Skeletal muscle satellite cell (primary cell): ENCODE results near the gene SNRPA.

Source experiments
- H3K27me3 ChIP-seq: 2 replicates; pipeline ENCODE4 v1.7.0; 2013; ENCODE audit warnings: low read length; ENCODE audit not compliant: control insufficient read depth, insufficient read depth
- H3K36me3 ChIP-seq: 2 replicates; pipeline ENCODE4 v1.7.0; 2013; ENCODE audit warnings: mild to moderate bottlenecking, control low read depth, low read length; ENCODE audit not compliant: insufficient read depth
- H3K4me1 ChIP-seq: 2 replicates; pipeline ENCODE4 v1.7.0; 2013; ENCODE audit warnings: low read length; ENCODE audit not compliant: control insufficient read depth, insufficient read depth
- H3K4me2 ChIP-seq: 2 replicates; pipeline ENCODE4 v1.7.0; 2013; ENCODE audit warnings: mild to moderate bottlenecking, low read length
- H3K4me3 ChIP-seq: 2 replicates; pipeline ENCODE4 v1.7.0; 2013; ENCODE audit warnings: low read length
- H3K9ac ChIP-seq: 2 replicates; pipeline ENCODE4 v1.7.0; 2013; ENCODE audit warnings: mild to moderate bottlenecking, low read depth, low read length, moderate library complexity
- H3K9me3 ChIP-seq: replicated peaks from 2 replicates; pipeline ENCODE4 v1.7.0; 2013; ENCODE audit warnings: mild to moderate bottlenecking, control low read depth, low read length

The SNRPA gene

DNA sequence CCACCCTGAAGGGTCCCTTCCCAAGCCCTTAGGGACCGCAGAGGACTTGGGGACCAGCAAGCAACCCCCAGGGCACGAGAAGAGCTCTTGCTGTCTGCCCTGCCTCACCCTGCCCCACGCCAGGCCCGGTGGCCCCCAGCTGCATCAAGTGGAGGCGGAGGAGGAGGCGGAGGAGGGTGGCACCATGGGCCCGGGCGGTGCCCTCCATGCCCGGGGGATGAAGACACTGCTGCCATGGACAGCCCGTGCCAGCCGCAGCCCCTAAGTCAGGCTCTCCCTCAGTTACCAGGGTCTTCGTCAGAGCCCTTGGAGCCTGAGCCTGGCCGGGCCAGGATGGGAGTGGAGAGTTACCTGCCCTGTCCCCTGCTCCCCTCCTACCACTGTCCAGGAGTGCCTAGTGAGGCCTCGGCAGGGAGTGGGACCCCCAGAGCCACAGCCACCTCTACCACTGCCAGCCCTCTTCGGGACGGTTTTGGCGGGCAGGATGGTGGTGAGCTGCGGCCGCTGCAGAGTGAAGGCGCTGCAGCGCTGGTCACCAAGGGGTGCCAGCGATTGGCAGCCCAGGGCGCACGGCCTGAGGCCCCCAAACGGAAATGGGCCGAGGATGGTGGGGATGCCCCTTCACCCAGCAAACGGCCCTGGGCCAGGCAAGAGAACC lies 49.5 kb downstream of the SNRPA start:
- Histone ChIP-seq H3K9me3 (no peaks in the 10 kb centered on the region), H3K36me3 (peaks cover 51% of the 10 kb centered on the region), H3K4me2 (peak overlapping the region; percentile 95), H3K27me3 (no peaks in the 10 kb centered on the region), H3K4me3 (peak overlapping the region; percentile 98), H3K9ac (peak overlapping the region; percentile 94), H3K4me1 (peaks cover 53% of the 10 kb centered on the region)

- Histone ChIP-seq H3K9ac (peak overlapping the region; percentile 94), H3K27me3 (no peaks in the 10 kb centered on the region), H3K4me2 (peak overlapping the region; percentile 95), H3K36me3 (peaks cover 54% of the 10 kb centered on the region), H3K4me1 (peaks cover 55% of the 10 kb centered on the region), H3K9me3 (no peaks in the 10 kb centered on the region), H3K4me3 (peak overlapping the region; percentile 98)
Measured at GRCh38 chr19:40800997-40801377, 50.0 kb downstream of the SNRPA start.

DNA sequence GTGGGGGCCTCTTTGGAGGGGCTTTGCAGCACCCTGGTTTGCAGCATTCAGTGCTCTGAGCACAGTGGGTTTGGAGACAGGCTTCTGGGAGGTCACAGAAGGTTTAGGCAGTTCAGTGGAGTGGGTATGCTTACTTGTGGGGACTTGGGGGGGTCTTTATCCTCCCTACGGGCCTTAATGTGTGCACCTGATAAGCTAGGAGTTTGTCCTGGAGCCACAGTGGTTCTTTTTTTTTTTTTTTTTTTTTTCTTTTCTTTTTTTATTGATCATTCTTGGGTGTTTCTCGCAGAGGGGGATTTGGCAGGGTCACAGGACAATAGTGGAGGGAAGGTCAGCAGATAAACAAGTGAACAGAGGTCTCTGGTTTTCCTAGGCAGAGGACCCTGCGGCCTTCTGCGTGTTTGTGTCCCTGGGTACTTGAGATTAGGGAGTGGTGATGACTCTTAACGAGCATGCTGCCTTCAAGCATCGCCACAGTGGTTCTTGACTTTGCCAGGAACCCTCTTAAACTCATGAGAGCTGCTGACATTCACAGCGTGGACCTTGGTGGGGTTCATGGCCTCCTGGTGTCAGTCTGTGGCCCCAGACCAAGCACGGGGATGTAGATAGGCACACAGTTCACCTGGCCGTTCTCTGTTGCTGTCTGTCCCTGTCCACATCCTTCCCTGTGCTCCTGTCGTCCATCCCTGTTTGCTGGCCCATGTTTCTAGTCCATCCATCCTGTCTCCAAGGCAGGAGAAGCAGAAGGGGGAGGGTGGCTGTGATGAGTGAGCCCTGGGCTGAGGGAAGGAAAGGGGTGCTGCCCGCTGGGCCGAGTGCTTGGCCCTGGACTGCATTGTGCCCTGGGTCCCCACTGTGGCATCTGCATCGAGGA lies 50.7 kb downstream of the SNRPA start:
- Histone ChIP-seq H3K9ac (peak overlapping the region; percentile 94), H3K4me2 (peak overlapping the region; percentile 95), H3K4me3 (peak overlapping the region; percentile 98), H3K4me1 (peaks cover 62% of the 10 kb centered on the region), H3K27me3 (no peaks in the 10 kb centered on the region), H3K9me3 (no peaks in the 10 kb centered on the region), H3K36me3 (peaks cover 54% of the 10 kb centered on the region)

DNA sequence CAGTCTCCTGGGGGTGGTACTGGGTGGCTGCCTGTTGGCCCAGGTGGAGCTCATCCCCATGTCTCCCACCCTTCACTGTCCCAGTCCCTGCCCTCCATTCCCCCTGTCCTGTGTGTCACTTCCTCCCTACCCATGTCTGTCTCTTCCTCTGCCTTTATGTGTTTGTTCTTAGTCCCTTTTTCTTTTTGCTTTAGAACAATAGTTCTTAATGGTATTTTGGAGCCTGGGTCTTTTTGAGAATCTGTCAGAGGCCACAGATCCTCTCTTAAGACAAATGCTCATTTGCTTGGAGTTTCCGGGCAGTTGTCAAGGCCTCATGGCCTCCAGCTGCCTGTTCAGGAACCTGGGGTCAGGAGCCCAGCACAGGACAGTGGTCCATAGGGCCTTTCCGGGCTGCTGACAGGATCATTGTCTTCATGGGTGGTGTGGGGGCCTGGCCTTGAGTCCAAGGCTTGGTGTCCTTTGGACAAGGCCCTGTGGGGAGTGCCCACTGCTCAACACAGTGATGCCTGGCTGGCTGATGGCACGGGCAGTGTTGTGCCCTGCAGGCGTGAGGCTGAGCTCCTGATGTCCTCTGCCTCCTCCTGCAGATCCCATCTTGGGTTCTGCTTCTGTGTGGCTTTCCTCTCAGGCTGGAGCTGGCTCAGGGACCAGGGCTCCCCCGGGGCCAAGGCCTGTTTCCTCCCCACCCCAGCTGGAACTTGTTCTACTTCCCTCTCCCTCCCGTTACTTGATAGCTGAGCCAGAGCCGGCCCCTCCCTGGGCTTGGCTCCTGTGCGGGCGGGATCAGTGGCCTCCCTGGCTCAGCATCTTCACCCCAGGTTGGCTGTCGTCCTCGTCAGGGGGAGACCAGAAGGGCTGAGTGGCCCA lies 51.5 kb downstream of the SNRPA start:
- peak overlapping the region; percentile 39 for H3K9ac ChIP-seq
- peaks cover 63% of the 10 kb centered on the region for H3K4me1 ChIP-seq
- H3K27me3 ChIP-seq = no peaks in the 10 kb centered on the region
- peaks cover 59% of the 10 kb centered on the region for H3K36me3 ChIP-seq
- H3K9me3 ChIP-seq = no peaks in the 10 kb centered on the region
- peak overlapping the region; percentile 95 for H3K4me2 ChIP-seq
- H3K4me3 ChIP-seq = peak overlapping the region; percentile 60

DNA sequence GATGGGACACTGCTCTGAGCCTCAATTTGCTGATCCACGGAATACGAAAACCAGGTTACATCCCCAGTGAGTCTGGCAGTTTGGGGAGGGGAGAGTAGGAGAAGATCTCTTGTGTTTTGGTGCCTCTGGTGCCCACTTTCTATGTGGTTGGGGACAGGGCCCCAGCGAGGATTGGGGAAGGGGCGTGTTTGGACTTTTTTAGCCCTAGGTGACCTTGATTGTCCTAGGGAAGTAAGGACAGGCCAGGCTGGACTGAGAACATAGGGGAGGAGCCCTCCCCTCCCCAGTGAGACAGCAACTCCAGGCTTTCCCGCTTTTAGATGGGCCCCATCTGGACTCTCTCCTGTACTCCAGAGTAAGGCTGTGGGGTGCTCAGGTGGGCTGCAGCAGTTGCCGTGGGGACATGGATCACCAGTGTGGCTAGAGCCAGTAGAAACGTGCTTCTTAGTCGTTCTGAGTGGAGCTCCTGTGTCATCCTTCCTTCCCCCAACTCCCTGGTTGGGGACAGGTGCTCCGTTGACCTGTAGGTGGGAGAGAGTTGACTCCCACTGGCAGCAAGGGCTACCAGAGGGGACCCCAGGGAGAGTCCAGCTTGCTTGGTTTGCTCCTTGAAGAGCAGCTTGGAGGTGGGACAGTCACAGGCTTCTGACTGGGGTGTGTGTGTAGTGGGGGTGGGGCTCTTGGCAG lies 52.3 kb downstream of the SNRPA start:
- H3K4me1 ChIP-seq = peaks cover 55% of the 10 kb centered on the region
- peak overlapping the region; percentile 95 for H3K4me2 ChIP-seq
- peak overlapping the region; percentile 60 for H3K4me3 ChIP-seq
- H3K36me3 ChIP-seq = peaks cover 67% of the 10 kb centered on the region
- peak overlapping the region; percentile 39 for H3K9ac ChIP-seq
- no peaks in the 10 kb centered on the region for H3K9me3 ChIP-seq
- H3K27me3 ChIP-seq = no peaks in the 10 kb centered on the region

- H3K4me3 ChIP-seq = no peak overlapping the region
- H3K9ac ChIP-seq = no peak overlapping the region
- no peaks in the 10 kb centered on the region for H3K27me3 ChIP-seq
- peaks cover 55% of the 10 kb centered on the region for H3K4me1 ChIP-seq
- H3K9me3 ChIP-seq = no peaks in the 10 kb centered on the region
- H3K4me2 ChIP-seq = peak overlapping the region; percentile 95
- peaks cover 73% of the 10 kb centered on the region for H3K36me3 ChIP-seq
Measured at GRCh38 chr19:40803857-40804782, 53.1 kb downstream of the SNRPA start.

GRCh38 chr19:40804783-40805242 lies 53.8 kb downstream of the SNRPA start:
- Histone ChIP-seq H3K4me1 (peaks cover 55% of the 10 kb centered on the region), H3K9me3 (no peaks in the 10 kb centered on the region), H3K9ac (no peak overlapping the region), H3K27me3 (no peaks in the 10 kb centered on the region), H3K36me3 (peaks cover 80% of the 10 kb centered on the region), H3K4me3 (no peak overlapping the region), H3K4me2 (peak overlapping the region; percentile 4)

DNA sequence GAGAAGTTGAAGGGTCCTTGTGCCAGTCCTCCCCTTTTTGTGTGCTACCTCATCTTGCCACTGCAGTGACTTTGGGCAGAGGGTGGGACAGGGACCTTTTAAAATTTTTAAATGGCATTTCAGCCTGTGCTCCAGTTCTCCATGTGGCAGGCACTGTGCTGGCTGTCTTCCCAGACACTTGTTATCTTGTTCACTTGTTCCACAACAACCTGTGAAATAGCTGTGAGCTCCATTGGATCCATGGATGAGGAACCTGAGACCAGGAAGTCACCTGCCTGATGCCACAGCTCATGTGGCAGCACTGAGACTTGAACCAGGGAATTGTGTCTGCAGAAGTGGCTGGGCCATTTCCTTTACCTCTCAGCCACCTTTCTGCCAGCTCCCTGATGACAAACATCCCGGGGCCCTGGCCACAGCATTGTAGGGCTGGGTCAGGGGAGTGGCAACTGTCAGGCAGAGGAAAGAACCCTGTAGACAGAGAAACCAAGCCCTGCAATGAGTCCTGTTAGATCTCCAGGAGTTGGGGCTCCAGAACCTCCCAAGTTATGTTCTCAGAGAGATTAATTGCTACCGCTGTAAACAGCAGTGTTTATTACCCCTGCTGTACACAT lies 54.4 kb downstream of the SNRPA start:
- Histone ChIP-seq H3K36me3 (peaks cover 79% of the 10 kb centered on the region), H3K4me3 (no peak overlapping the region), H3K9me3 (no peaks in the 10 kb centered on the region), H3K4me2 (peak overlapping the region; percentile 4), H3K27me3 (no peaks in the 10 kb centered on the region), H3K9ac (no peak overlapping the region), H3K4me1 (peaks cover 53% of the 10 kb centered on the region)

DNA sequence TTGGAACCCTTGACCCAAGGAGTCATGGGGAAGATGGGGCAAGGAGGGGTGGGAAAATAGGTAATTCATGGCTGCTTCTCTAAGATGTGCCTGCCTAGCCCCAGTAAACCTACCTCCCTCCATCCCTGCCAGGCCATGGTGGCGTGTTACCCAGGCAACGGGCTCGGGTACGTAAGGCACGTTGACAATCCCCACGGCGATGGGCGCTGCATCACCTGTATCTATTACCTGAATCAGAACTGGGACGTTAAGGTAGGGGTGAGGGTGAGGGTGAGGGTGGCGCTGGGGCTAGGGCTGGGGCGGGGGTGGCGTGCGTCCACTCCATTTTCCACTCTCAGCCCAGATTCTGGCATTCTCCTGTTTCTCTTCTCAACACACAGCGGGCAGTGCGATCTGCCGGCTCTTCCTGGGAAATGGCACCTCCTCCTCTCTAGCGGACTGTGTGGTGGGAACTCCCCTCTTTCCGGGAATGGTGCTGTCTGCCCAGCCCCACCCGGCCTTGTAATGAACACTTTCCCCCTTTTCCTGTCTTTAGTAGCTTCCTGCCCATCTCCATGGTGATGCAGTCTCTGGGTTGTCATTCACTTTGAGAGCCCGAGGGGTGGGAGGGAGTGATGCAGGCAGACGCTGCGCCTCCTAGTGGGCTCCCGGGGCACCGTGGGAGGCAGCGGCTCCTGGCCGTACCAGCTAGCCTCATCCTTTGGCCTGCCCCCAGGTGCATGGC lies 55.6 kb downstream of the SNRPA start:
- Histone ChIP-seq H3K4me2 (peak overlapping the region; percentile 29), H3K9ac (peak overlapping the region; percentile 17), H3K4me1 (peaks cover 52% of the 10 kb centered on the region), H3K9me3 (no peaks in the 10 kb centered on the region), H3K4me3 (peak overlapping the region; percentile 31), H3K36me3 (peaks cover 68% of the 10 kb centered on the region), H3K27me3 (no peaks in the 10 kb centered on the region)
